NCI-H2227 treated with DMSO at 0.1 percent for 48 hours (cell line): Measurements from ENCODE around the gene FOXI2.

Source experiments
- DNase-seq: peaks from one replicate; lab custom pipeline; 2025; lab: John Stamatoyannopoulos, UW

FOXI2 gene

DNA sequence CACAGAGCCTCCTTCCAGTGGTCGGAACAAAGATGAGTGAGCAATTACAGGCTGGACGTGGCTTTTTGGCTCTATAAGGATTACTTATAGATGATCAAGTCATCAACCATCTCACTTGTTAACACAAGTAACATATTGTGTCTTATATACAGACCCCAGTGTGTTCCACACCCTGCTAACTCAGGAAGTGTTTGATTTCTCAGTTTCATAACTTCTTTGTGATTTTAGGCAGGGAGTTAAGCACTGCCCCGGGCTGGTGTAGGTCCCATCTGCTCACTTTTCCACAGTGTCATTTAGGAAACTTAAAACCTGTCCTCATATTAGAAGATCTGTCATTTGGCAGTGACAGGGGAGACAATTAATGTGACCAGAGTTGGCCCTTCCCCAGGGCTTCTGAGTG lies 6.2 kb downstream of the FOXI2 start:
- no peak for DNase-seq

DNA sequence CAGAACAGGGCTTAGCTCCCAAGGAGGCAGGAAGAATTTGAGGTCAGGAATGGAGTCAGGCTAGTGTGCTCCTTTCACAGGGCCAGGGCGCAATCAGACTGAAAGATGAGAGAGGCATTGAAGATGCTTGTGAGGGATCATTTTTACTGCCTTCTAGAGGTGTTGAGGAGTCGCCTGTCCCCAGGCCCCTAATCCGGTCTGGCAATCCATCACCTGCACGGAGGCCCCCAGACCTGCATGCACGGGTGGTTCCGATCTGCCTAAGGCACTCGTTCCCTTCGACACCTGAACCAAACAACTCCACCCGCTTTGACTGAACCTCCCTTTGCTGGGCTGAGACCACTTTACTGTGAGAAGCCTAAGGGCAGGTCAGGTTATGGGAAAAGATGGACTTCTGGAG lies 8.0 kb downstream of the FOXI2 start:
- DNase-seq: no peak

DNA sequence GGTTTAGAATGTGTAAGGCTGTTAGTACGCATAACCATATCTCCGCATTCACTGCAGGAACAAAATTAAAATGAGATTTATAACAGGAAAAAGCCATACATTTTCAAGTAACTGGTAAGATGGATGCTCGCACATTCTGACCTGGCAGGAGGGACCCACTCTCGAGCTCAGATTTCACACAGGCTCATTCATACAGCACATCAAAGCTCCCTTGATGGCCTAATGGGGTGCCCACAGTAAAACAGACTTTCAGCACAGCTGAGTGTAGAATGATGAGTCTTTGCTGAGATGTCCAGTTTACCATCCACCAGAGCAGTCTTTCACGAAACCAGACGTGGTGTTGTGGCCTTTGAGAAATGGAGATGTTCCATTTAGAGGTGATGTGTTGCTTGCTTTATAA lies 8.9 kb downstream of the FOXI2 start:
- DNase-seq: no peak

DNA sequence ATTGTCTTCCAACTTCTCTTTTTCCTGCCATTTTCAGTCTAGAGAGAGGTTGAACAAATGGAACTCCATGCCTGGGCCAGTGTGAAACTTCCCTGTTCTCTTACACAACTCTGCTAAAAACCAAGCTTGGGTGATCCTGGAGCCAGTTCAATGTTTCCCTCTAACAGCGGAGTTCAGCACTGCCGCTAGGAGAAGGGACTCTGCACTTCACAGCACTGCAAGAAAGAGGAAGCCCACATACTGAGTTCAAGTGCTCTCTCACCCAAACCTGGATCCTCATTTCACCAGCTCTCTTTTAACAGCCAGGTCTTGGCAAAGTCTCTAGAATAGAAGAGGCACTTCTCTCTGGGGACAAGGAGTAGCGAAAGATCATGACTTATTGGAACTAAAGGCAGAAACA lies 18.8 kb downstream of the FOXI2 start:
- DNase-seq: no peak

DNA sequence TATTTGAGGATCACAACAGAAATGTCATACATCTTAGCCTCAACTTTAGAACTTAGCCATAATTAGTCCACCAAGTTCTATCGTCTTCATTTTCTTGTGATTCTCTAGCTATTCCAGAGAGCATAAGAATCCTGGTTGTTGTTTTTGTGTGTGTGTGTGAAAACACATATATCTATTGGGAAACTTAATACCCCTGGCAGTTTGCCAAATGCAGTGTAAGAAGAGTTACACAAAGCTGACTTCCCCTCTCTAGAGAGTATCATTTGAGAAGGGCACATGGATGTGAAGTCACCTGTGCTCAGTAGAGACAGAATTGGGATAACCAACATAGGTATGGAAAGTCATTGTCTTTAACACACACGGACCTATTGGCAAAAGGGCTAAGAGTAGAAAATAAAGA lies 19.3 kb downstream of the FOXI2 start:
- no peak for DNase-seq

DNA sequence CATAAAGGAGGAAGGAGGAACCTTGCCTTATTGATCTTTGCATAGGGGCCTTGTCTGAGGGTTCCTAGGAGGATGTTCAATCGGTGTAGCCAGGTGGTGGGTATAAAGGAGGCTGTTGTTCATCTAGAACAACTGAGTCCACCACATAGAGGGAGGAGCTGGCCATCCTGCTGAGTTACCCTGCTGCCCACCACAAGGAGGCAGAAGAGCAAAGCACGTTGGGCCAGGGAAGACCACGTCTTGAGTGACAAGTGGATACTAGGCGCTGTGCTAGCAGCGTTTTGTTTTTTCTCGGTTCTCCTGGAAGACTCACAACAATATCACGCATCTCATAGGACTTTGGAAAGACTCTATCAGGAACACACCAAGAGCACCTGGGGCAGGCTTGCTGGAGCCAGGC lies 20.0 kb downstream of the FOXI2 start:
- DNase-seq: no peak

DNA sequence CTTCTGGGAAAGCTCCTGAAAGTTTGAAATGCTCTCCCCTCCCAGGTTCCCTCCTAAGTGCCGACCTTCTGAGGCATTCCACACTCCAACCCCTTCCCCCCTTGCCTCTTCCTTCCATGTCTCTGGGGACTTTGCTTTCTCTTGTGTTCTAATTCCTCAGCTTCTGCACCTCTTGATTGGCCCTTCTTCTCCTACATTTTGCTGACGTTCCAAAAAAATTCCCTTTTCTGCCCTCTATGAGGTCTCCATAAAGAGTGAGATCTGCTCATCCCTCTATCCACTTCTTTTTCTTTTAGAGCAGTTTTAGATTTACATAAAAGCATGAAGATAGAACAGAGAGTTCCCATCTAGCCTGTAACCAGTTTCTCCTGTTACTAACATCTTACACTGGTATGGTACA lies 22.3 kb downstream of the FOXI2 start:
- DNase-seq: no peak

DNA sequence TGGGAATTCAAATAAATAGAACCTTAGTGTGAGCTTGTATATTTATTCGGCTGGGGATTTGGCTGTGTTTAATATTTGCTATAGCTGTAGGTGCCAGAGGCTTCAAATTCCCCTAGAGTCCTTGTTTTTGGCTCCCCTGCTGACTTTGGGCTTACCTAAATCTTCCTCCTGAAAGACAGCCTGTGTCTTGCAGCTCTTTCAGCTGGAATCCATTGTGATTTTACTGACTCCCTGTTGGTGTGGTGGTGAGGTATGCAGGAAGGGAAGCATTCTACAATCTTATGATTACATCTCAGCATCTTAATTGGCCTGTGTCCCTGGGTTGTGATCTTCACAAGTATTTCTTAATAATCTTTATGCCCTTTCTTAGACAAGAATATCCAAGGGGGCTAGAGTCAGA lies 25.9 kb downstream of the FOXI2 start:
- DNase-seq: no peak

DNA sequence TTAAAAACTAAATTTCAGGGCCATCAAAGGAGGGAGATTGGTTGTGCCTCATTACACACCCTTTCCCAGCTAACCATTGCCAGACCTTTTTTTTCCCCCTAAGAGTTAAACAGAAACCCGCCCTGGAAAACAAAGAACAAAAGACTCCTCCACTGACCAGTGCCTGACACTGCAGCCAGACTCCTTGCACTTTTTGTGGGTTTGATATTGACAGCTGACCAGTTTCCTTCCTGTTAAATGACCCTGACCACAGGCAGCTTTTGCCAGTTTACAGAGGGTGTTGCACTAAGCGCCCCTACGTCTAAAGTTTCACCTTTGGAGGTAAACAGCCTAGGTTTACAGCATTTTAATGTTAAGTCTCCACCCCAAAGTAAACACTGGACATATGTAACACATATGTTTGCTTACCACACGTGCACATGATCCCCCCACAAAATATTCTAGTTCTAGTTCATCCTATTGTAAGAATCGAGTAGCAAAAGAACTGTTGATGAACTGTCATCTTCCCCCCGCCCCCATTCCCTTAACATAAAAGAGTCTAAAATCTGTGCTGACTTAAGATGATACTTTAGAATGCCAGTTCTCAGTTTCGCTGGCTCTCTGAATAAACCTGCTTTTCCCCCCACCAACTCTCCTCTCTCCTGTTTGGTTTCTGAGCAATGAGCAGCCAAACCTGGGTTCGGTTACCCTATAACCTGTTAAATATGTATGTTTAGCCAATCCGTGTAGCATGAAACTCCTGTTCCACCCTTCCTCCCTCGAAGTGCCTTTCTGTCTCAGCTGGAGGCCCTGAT lies 38.0 kb downstream of the FOXI2 start:
- no peak for DNase-seq

DNA sequence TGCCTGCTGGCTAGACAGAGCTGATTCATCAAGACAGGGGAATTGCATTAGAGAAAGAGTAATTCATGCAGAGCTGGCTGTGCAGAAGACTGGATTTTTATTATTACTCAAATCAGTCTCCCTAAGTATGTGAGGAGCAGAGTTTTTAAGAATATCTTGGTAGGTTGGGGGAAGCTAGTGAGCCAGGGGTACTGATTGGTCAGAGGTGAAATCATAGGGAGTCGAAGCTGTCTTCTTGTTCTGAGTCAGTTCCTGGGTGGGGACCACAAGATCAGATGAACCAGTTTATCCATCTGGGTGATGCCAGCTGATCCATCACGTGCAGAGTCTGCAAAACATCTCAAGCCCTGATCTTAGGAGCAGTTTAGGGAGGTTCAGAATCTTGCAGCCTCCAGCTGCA lies 39.8 kb downstream of the FOXI2 start:
- DNase-seq: no peak

DNA sequence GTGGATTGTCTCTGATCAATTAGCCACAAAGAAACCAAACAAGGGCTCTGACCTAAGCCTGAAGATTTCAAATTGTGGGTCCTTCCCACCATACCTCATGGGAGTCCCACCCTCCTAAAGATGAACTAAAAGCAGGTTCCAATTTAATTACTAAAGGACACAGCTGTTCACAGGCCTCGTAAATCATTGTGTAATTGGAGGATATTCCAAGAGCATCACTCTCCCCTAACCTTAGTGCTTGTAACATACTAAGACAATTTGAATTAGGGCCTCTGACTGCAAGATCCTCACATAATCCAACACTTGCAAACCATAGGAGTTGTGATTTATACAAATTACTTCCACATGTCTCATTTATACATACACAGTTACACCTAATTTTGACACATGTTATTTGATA lies 44.4 kb downstream of the FOXI2 start:
- DNase-seq: no peak

DNA sequence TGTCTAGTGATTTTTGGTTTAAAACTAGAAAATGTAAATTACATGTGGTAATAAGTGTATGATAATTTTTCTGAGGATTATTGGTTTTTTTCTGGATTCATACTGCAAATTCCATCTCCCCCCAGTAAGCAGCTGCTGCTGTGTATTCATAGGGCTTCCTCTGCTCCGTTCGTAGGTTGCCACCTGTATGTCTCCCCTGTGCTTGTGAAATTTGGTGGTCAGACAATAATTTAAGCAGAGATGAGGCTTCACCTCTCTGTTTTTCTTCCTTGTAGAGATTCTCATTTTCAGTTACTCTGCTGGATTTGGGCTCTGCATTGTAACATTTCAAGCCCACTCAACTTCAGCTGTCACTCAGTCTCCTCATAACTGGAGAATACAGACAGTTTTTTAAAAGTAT lies 50.9 kb downstream of the FOXI2 start:
- DNase-seq: no peak

DNA sequence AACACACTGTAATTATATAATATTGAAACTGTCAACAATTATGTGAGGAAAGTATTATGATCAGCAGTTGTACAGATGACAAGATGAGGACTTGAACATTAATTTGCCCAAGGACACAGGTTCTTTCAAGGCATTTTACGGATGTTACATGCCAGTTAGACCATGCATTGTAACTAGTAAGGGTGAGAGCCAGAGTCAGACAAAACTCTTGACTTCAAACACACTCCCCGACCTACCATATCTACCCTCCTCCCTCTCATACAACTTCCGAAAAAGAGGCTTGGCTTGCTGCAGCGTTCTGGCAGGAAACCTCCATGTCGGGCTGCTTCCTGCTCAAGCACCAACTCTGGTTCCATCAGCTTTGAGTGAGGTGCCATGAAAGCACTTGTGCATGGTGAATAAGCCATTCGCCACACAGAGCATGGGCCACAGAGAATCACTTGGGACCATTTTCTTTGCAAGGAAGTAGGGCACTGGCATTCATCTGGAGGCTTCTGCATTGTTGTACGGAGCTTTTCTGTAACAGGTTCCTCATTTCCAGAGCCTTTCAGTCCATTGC lies 53.2 kb downstream of the FOXI2 start:
- no peak for DNase-seq
